ENCODE data around the gene MIER2. TPM values are rescaled to one million over a fixed set of nuclear protein-coding genes. Genes with fewer than 3 reads are reported as not detected.
"Not testable (repeated sequence)": the region's sequence is repeated elsewhere in the genome, so short reads cannot be mapped to it uniquely, and the experiment has no call there.

Gene MIER2
- total RNA-seq, 1 donor from 2014 or later: 50.5 TPM

DNA sequence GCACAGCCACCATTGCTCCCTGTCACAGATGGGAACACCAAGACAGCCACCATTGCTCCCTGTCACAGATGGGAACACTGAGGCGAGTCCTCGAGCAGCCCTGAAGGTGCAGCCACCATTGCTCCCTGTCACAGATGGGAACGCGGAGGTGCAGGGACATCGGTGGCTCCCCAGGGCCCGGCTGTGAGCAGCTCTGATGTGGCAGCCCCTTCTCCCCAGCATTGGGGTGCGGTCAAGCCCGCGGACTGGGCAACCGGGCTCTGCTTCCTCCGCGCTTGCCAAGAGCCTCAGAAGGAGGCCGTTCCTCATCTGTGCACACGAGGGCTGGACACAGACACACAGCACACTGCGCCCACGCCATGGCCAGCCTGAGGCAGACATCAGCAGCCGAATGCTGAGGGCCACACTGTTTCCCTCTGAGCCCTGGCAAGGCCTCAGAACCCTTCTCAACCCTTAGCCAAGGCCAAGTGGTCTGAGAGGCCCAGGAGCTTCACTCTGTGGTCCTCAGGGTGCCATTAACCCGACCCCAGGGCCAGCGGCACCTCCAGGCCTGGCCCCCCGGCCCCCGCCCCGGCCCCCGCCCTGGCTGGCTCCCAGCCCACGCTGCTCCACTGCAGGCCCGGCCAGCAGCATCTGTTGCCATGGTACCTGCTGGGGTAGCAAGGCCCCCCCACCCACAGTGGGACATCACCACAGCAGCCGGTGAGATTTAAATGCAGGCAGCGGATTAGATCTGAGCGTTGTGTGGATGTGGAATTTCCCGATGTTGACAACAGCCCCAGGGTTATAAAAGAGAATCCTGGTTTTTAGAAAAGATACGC is 46.0 kb upstream of the MIER2 start:
- TF ChIP-seq, protein P1, sequence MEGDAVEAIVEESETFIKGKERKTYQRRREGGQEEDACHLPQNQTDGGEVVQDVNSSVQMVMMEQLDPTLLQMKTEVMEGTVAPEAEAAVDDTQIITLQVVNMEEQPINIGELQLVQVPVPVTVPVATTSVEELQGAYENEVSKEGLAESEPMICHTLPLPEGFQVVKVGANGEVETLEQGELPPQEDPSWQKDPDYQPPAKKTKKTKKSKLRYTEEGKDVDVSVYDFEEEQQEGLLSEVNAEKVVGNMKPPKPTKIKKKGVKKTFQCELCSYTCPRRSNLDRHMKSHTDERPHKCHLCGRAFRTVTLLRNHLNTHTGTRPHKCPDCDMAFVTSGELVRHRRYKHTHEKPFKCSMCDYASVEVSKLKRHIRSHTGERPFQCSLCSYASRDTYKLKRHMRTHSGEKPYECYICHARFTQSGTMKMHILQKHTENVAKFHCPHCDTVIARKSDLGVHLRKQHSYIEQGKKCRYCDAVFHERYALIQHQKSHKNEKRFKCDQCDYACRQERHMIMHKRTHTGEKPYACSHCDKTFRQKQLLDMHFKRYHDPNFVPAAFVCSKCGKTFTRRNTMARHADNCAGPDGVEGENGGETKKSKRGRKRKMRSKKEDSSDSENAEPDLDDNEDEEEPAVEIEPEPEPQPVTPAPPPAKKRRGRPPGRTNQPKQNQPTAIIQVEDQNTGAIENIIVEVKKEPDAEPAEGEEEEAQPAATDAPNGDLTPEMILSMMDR (IDR thresholded peaks at IDR 0.05; ENCODE audit: unreplicated experiment): no peak
- no peak overlapping the region for H3K4me3 Mint-ChIP-seq
- H3K36me3 Mint-ChIP-seq: no peaks in the 10 kb centered on the region
- DNase-seq (ENCODE audit: low spot score in 2 of 2, unreplicated experiment in 2 of 2): peak in 1 of 2 experiments; percentile 20
- H3K9me3 Mint-ChIP-seq: peaks cover 10% of the 10 kb centered on the region
- peaks cover 4% of the 10 kb centered on the region for H3K27me3 Mint-ChIP-seq (ENCODE audit: low read depth)
- peaks cover 6% of the 10 kb centered on the region for H3K4me1 Mint-ChIP-seq
- no peak overlapping the region for H3K27ac Mint-ChIP-seq

DNA sequence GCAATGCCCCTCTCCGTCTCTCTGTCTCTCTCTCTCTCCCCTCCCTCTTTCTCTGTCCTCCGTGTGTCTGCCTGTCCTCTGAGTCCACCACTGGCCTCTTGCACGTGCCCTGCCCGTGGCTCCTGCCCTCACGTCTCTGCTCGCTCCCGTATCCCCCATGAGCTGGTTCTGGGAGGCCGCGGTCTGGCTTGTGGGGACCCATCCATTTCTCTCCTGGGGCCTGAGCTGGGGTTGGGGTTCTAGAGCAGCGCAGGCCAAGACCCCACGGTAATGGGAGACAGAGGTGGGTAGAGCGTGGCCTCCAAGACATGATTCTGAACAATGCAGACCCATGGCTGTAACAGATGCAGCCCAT is 45.3 kb upstream of the MIER2 start:
- peaks cover 6% of the 10 kb centered on the region for H3K4me1 Mint-ChIP-seq
- H3K27ac Mint-ChIP-seq: no peak overlapping the region
- TF ChIP-seq, protein P1 (IDR thresholded peaks at IDR 0.05; ENCODE audit: unreplicated experiment): no peak
- no peaks in the 10 kb centered on the region for H3K36me3 Mint-ChIP-seq
- H3K27me3 Mint-ChIP-seq (ENCODE audit: low read depth): peaks cover 4% of the 10 kb centered on the region
- DNase-seq (ENCODE audit: low spot score in 2 of 2, unreplicated experiment in 2 of 2): no peak
- H3K4me3 Mint-ChIP-seq: no peak overlapping the region
- peaks cover 8% of the 10 kb centered on the region for H3K9me3 Mint-ChIP-seq

DNA sequence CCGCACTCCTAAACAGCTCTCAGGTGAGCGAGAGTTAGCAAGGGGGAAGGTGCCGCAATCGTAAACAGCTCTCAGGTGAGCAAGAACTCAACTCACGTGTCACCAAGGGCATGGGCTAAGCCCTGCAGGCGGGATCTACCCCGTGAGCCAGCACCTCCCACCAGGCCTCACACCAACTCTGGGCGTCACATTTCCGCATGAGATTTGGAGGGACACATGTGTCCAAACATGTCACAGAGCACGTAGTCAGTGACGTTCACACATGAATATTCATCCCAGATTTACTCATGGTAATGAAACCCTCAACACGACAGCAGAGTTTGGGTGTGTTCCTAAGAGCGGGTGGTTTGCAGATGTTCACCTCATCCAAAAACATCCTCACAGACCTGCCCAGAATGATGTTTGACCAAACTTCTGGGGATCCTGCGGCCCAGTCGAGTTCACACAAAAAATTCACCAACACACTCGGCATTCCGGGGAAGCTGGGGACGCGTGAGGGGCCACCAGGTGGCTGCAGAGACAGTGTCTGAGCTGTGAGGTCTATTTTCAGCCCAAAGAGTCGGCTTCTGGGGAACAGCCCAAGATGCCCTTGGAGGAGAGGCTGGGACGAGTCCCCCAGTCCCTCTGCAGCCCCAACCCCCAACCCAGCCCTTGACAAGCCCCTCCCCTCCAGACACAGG is 44.8 kb upstream of the MIER2 start:
- Mint-ChIP-seq H3K4me1 (peaks cover 6% of the 10 kb centered on the region), H3K4me3 (no peak overlapping the region), H3K27ac (no peak overlapping the region), H3K36me3 (no peaks in the 10 kb centered on the region), H3K9me3 (peaks cover 8% of the 10 kb centered on the region), H3K27me3 (ENCODE audit: low read depth) (peaks cover 6% of the 10 kb centered on the region)
- peak in 1 of 2 experiments; percentile 22 for DNase-seq (ENCODE audit: low spot score in 2 of 2, unreplicated experiment in 2 of 2)
- TF ChIP-seq, protein P1 (IDR thresholded peaks at IDR 0.05; ENCODE audit: unreplicated experiment): no peak

DNA sequence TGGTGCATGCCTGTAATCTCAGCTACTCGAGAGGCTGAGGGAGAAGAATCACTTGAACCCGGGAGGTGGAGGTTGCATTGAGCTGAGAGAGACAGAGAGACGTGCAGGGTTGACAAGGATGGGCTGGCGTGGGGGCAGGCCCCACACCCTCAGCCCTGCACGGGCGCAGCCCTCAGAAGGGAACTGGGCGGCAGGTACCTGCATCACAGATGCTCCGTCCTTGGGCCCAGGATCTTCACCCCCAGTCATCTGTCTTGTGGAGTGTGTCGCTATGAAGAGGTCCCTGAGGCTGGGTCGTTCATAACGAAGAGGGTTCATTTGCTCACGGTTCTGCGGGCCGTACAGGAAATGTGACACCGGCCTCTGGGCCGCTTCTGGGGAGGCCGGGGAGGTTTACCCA is 44.1 kb upstream of the MIER2 start:
- H3K27ac Mint-ChIP-seq: no peak overlapping the region
- peaks cover 9% of the 10 kb centered on the region for H3K4me1 Mint-ChIP-seq
- no peak overlapping the region for H3K4me3 Mint-ChIP-seq

DNA sequence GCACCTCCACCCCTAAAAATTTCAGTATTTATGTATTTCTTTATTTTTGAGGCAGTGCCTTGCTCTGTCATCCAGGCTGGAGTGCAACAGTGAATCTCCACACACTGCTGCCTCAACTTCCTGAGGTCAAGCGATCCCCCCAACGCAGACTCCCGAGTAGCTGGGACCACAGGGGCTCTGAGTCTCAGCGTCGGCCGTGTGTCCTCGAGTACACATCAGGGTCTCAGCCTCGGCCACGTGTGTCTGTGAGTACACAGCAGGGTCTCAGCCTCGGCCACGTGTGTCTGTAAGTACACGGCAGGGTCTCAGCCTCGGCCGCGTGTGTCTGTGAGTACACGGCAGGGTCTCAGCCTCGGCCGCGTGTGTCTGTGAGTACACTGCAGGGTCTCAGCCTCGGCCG is 43.2 kb upstream of the MIER2 start:
- H3K27ac Mint-ChIP-seq: peak overlapping the region; percentile 16
- TF ChIP-seq, protein P1 (IDR thresholded peaks at IDR 0.05; ENCODE audit: unreplicated experiment): no peak
- H3K4me3 Mint-ChIP-seq: no peak overlapping the region
- peaks cover under 1% of the 10 kb centered on the region for H3K9me3 Mint-ChIP-seq
- H3K27me3 Mint-ChIP-seq (ENCODE audit: low read depth): peaks cover 19% of the 10 kb centered on the region
- H3K4me1 Mint-ChIP-seq: peaks cover 9% of the 10 kb centered on the region
- H3K36me3 Mint-ChIP-seq: no peaks in the 10 kb centered on the region
- DNase-seq (ENCODE audit: low spot score in 2 of 2, unreplicated experiment in 2 of 2): no peak

More for the DNA sequence above, 44.1 kb upstream of the MIER2 start:
- TF ChIP-seq, protein P1 (IDR thresholded peaks at IDR 0.05; ENCODE audit: unreplicated experiment): no peak
- Mint-ChIP-seq H3K9me3 (peaks cover 8% of the 10 kb centered on the region), H3K36me3 (no peaks in the 10 kb centered on the region), H3K27me3 (ENCODE audit: low read depth) (peaks cover 12% of the 10 kb centered on the region)
- DNase-seq (ENCODE audit: low spot score in 2 of 2, unreplicated experiment in 2 of 2): no peak

DNA sequence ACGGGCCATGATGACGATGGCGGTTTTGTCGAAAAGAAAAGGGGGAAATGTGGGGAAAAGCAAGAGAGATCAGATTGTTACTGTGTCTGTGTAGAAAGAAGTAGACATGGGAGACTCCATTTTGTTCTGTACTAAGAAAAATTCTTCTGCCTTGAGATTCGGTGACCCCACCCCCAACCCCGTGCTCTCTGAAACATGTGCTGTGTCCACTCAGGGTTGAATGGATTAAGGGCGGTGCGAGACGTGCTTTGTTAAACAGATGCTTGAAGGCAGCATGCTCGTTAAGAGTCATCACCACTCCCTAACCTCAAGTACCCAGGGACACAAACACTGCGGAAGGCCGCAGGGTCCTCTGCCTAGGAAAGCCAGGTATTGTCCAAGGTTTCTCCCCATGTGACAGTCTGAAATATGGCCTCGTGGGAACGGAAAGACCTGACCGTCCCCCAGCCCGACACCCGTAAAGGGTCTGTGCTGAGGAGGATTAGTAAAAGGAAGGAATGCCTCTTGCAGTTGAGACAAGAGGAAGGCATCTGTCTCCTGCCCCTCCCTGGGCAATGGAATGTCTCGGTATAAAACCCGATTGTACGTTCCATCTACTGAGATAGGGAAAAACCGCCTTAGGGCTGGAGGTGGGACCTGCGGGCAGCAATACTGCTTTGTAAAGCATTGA is 42.2 kb upstream of the MIER2 start:
- DNase-seq (ENCODE audit: low spot score in 2 of 2, unreplicated experiment in 2 of 2): peak in 1 of 2 experiments; percentile 22
- H3K27me3 Mint-ChIP-seq (ENCODE audit: low read depth): peaks cover 22% of the 10 kb centered on the region
- H3K4me1 Mint-ChIP-seq, H3K4me3 Mint-ChIP-seq, H3K9me3 Mint-ChIP-seq, H3K36me3 Mint-ChIP-seq: not testable (repeated sequence)
- H3K27ac Mint-ChIP-seq: peak overlapping the region; percentile 64

DNA sequence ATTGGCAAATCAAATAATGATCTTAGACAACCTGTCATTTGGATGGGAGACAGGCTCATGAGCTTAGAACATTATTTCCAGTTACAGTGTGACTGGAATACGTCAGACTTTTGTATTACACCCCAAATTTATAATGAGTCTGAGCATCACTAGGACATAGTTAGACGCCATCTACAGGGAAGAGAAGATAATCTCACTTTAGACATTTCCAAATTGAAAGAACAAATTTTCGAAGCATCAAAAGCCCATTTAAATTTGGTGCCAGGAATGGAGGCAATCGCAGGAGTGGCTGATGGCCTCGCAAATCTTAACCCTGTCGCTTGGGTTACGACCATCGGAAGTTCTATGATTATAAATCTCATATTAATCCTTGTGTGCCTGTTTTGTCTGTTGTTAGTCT is 41.6 kb upstream of the MIER2 start:
- H3K27me3 Mint-ChIP-seq (ENCODE audit: low read depth): peaks cover 18% of the 10 kb centered on the region
- H3K27ac Mint-ChIP-seq; H3K9me3 Mint-ChIP-seq; H3K36me3 Mint-ChIP-seq; DNase-seq (ENCODE audit: low spot score in 2 of 2, unreplicated experiment in 2 of 2); H3K4me3 Mint-ChIP-seq; H3K4me1 Mint-ChIP-seq: not testable (repeated sequence)
